Activated T-helper 1 cell treated with anti-CD3 and anti-CD28 coated beads, Interleukin-12 subunit alpha, Interleukin-12 subunit beta, Interleukin-2, Interleukin-4 antibody, amounts not matched to agents 30 ng/mL and 10 ng/mL and 1 ng/mL, durations not matched to agents 14 hours and 24 hours and 36 hours (primary cell): ENCODE data around the gene UBE3B. TPM values are rescaled to one million over a fixed set of nuclear protein-coding genes. Genes with fewer than 3 reads are reported as not detected.
A peak's percentile ranks its signal among the peaks of the same experiment; 100 is the strongest.
"Not testable (repeated sequence)": the region's sequence is repeated elsewhere in the genome, so short reads cannot be mapped to it uniquely, and the experiment has no call there.

Source experiments
- DNase-seq: peaks from one replicate; pipeline ENCODE4 v3.0.0; 2021; ENCODE audit warnings: low spot score
- H3K27ac Mint-ChIP-seq: one replicate; pipeline ENCODE4 v1.8.0; 2021; ENCODE audit warnings: mild to moderate bottlenecking, mixed read lengths
- H3K27me3 Mint-ChIP-seq: one replicate; pipeline ENCODE4 v1.8.0; 2022; ENCODE audit warnings: mild to moderate bottlenecking, moderate library complexity, mixed read lengths; ENCODE audit not compliant: insufficient read depth
- H3K36me3 Mint-ChIP-seq: one replicate; pipeline ENCODE4 v1.8.0; 2021; ENCODE audit warnings: low read depth, mixed read lengths
- H3K4me1 Mint-ChIP-seq: one replicate; pipeline ENCODE4 v1.8.0; 2021; ENCODE audit warnings: low read depth, mixed read lengths
- H3K4me3 Mint-ChIP-seq: one replicate; pipeline ENCODE4 v1.8.0; 2021; ENCODE audit warnings: mild to moderate bottlenecking, moderate library complexity, mixed read lengths
- H3K9me3 Mint-ChIP-seq: one replicate; pipeline ENCODE4 v1.8.0; 2021; ENCODE audit warnings: mixed read lengths
- intact Hi-C: fragments of 100-400 bp; cut with micrococcal nuclease; formaldehyde crosslinking; loops from one replicate; pipeline ENCODE4 v1.15.1; 2024
- total RNA-seq: library from RNA; stranded (reverse); gene quantifications from 2 replicates; pipeline ENCODE4 v1.2.3, GENCODE V29; 2022

Gene UBE3B
- total RNA-seq, 1 donor from 2014 or later = 29.3 TPM

DNA sequence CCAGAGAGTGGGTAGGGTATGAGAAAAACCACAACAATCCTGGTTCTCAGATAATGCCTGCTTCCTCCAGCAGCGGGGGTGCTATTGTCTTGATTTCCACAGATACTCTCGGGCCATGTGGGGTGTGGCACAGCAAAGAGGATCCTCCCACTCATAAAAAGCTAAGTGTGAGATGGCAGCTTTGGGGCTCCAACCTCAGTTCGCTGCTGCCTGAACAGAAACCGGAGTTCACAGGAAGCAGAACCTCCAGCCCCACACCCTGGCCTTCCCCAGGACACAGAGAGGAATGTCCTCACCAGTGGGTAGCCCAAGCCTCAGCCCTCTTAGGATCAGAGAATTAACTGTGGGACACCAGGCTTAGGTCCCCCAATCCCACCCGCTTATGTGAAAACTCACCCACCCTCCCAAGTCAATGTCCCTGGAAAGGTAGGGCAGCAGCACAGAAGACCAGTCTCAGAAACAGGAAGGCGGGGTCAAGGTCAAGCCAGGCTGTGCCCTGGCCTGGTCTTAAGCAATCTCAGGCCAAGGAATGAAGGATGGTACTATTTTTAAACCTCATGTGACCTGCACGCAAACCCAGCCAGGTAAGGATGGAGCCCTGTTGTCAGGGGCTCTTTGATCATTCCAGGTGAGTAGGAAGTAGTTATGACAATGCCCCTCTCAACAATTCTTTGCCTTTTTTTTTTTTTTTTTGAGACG lies 9.3 kb upstream of the UBE3B start:
- H3K36me3 Mint-ChIP-seq = peaks cover 7% of the 10 kb centered on the region
- H3K27me3 Mint-ChIP-seq = no peaks in the 10 kb centered on the region
- no peak for DNase-seq
- H3K4me3 Mint-ChIP-seq = no peak overlapping the region
- peaks cover 30% of the 10 kb centered on the region for H3K4me1 Mint-ChIP-seq
- H3K27ac Mint-ChIP-seq = no peak overlapping the region
- H3K9me3 Mint-ChIP-seq = no peaks in the 10 kb centered on the region
- intact Hi-C loops = no loop called here

- H3K36me3 Mint-ChIP-seq = peaks cover 7% of the 10 kb centered on the region
- H3K4me1 Mint-ChIP-seq = peaks cover 19% of the 10 kb centered on the region
- intact Hi-C loops = no loop called here
- no peak overlapping the region for H3K4me3 Mint-ChIP-seq
- DNase-seq = no peak
- H3K9me3 Mint-ChIP-seq = no peaks in the 10 kb centered on the region
- H3K27ac Mint-ChIP-seq = no peak overlapping the region
- no peaks in the 10 kb centered on the region for H3K27me3 Mint-ChIP-seq
These were observed 7.9 kb upstream of the UBE3B start for GRCh38 chr12:109469517-109469916.

DNA sequence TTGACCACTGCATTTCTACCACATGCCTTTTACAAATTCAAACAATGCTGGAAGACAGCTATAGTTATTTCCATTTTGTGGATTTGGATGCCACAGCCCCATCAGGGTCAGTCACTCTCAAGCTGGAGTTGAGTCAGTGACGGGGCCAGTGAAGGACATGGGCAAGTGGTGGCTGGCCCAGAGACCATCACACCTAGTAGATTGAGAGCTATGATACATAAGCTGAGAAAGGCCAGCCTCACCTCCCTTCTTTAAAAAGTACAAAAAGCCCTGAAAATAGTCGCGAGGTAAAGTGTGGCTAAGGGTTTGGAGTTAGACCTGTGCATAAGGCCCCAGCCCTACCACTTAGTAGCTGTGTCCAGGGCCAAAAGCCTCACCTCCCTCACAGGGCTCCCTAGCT lies 4.4 kb upstream of the UBE3B start:
- peaks cover 9% of the 10 kb centered on the region for H3K36me3 Mint-ChIP-seq
- no peaks in the 10 kb centered on the region for H3K27me3 Mint-ChIP-seq
- no peak for DNase-seq
- intact Hi-C loops = loop anchor here (10.0 kb wide), 1 partner anchor 418 kb away; the partner anchor contains the start of gene USP30
- no peak overlapping the region for H3K27ac Mint-ChIP-seq
- H3K4me3 Mint-ChIP-seq = no peak overlapping the region
- no peaks in the 10 kb centered on the region for H3K9me3 Mint-ChIP-seq
- peaks cover 39% of the 10 kb centered on the region for H3K4me1 Mint-ChIP-seq

DNA sequence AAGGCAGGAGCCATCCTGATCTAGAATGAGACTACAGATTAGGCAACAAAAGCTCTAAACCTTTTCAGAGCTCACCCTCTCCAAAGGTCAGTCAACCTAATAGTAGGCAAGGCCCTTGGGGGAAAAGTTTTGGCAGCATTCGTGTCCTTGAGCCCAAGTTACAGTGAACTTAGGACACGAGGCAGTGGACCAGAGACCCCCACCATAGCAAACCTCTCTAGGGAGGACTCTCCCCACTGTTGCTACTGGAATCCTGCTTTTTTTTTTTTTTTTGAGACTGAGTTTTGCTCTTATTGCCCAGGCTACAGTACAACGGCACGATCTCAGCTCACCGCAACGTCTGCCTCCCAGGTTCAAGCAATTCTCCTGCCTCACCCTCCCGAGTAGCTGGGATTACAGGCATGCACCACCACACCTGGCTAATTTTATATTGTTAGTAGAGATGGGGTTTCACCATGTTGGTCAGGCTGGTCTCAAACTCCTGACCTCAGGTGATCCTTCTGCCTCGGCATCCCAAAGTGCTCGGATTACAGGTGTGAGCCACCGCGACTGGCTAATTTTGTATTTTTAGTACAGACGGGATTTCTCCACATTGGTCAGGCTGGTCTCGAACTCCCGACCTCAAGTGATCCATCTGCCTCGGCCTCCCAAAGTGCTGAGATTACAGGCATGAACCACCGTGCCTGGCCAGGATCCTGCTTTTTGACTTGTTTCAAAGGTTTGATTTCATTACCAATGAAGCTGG lies 3.7 kb upstream of the UBE3B start:
- not testable (repeated sequence) for DNase-seq, H3K27ac Mint-ChIP-seq, H3K4me3 Mint-ChIP-seq, H3K36me3 Mint-ChIP-seq, H3K9me3 Mint-ChIP-seq, H3K27me3 Mint-ChIP-seq
- peaks cover 40% of the 10 kb centered on the region for H3K4me1 Mint-ChIP-seq
- intact Hi-C loops = loop anchor here (10.0 kb wide), 1 partner anchor 419 kb away; the partner anchor contains the start of gene USP30

DNA sequence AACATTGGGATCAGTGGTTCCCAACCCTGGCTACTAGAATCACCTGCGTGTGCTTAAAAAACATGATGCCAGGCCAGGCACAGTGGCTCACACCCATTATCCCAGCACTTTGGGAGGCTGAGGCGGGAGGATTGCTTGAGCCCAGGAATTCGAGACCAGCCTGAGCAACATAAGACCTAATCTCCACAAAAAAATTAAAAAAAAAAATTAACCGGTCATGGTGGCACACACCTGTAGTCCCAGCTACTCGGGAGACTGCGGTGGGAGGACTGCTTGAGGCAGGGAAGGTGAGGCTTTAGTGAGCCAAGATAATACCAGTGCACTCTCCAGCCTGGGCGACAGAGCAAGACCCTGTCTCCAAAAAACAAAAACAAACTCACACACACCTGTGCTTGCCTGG lies 2.3 kb upstream of the UBE3B start:
- Mint-ChIP-seq H3K27ac (no peak overlapping the region), H3K9me3 (no peaks in the 10 kb centered on the region), H3K4me1 (peaks cover 48% of the 10 kb centered on the region), H3K4me3 (peak overlapping the region; percentile 94), H3K27me3 (no peaks in the 10 kb centered on the region), H3K36me3 (peaks cover 2% of the 10 kb centered on the region)
- no peak for DNase-seq
- intact Hi-C loops = loop anchor here (5.0 to 10.0 kb wide), 3 partner anchors 420 to 1788 kb away; partner anchors contain the start of genes PPTC7, PWP1 and USP30

- peaks cover 40% of the 10 kb centered on the region for H3K4me1 Mint-ChIP-seq
- peak overlapping the region; percentile 94 for H3K4me3 Mint-ChIP-seq
- H3K36me3 Mint-ChIP-seq = peaks cover 2% of the 10 kb centered on the region
- H3K27ac Mint-ChIP-seq = peak overlapping the region; percentile 98
- DNase-seq = no peak
- no peaks in the 10 kb centered on the region for H3K27me3 Mint-ChIP-seq
- no peaks in the 10 kb centered on the region for H3K9me3 Mint-ChIP-seq
- intact Hi-C loops = loop anchor here (2.0 to 10.0 kb wide), 5 partner anchors 43 to 1789 kb away; partner anchors contain the start of genes ALKBH2, PPTC7, PWP1 and USP30
These were observed 1.2 kb upstream of the UBE3B start for GRCh38 chr12:109475993-109476806.

GRCh38 chr12:109476807-109477184 lies 638 bp upstream of the UBE3B start:
- Mint-ChIP-seq H3K36me3 (peaks cover 2% of the 10 kb centered on the region), H3K4me3 (peak overlapping the region; percentile 94), H3K4me1 (peaks cover 40% of the 10 kb centered on the region), H3K27me3 (no peaks in the 10 kb centered on the region), H3K9me3 (no peaks in the 10 kb centered on the region), H3K27ac (peak overlapping the region; percentile 98)
- intact Hi-C loops = loop anchor here (1.0 to 10.0 kb wide), 9 partner anchors 44 to 1789 kb away; partner anchors contain the start of genes ALKBH2, FAM222A, GLTP and MMAB
- DNase-seq = no peak

DNA sequence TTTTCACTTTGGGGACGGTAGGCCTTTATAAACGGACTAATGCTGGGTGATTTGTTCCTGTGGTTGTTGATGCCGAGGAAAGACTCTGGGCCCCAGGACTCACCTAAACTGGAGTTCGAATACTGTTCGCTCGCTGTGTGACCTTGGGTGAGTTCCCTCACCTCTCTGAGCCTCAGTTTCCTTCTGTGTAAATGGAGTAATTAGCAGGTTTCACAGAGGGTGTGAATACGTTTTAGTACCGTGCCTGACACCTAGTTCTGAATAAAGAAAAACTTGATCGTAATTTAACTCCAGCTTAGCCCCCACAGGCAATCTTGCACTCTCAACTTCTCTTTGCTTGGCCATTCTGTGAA lies 505 bp downstream of the UBE3B start:
- Mint-ChIP-seq H3K9me3 (no peaks in the 10 kb centered on the region), H3K4me1 (peaks cover 40% of the 10 kb centered on the region), H3K4me3 (peak overlapping the region; percentile 94), H3K27ac (peak overlapping the region; percentile 98), H3K27me3 (no peaks in the 10 kb centered on the region), H3K36me3 (peaks cover 2% of the 10 kb centered on the region)
- intact Hi-C loops = loop anchor here (1.0 to 10.0 kb wide), 9 partner anchors 45 to 1791 kb away; partner anchors contain the start of genes ALKBH2, FAM222A, GLTP and MMAB
- DNase-seq = no peak

DNA sequence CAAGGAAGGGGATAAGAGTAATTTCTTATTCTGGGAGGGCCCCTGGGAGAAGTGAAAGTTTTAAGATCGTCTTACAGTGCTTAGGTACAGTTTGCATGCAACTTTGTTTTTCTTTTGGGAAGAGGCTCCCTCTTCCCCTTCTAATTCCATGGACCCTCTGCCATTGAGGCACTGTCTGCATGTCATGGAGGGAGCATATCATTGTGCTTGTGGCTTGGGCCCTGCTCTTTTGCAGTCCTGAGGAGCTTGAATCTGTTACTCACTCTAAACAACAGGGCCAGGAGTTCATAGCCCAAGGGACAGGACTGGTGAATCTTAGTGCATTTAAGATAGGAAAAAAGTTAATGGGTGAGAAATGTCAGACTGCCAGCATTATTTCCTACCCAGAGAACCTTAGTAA lies 2.3 kb downstream of the UBE3B start:
- H3K27me3 Mint-ChIP-seq = no peaks in the 10 kb centered on the region
- no peak overlapping the region for H3K27ac Mint-ChIP-seq
- intact Hi-C loops = loop anchor here (5.0 to 10.0 kb wide), 3 partner anchors 425 to 1792 kb away; partner anchors contain the start of genes PPTC7, PWP1 and USP30
- no peak overlapping the region for H3K4me3 Mint-ChIP-seq
- peaks cover 7% of the 10 kb centered on the region for H3K36me3 Mint-ChIP-seq
- DNase-seq = no peak
- H3K4me1 Mint-ChIP-seq = peaks cover 34% of the 10 kb centered on the region
- no peaks in the 10 kb centered on the region for H3K9me3 Mint-ChIP-seq

DNA sequence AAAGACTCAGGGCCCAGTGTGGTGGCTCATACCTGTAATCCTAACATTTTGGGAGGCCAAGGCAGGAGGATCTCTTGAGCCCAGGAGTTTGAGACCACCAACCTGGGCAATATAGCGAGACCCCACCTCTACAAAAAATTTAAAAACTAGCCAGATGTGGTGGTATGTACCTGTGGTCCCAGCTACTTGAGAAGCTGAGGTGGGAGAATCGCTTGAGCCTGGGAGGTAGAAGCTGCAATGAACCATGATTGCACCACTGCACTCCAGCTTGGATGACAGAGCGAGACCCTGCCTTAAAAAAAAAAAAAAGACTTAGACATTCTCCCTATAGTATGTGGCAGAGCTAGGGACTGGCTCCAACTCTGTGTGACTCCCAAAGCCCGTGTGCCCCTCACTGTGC lies 2.9 kb downstream of the UBE3B start:
- intact Hi-C loops = no loop called here
- DNase-seq = no peak
- Mint-ChIP-seq H3K4me1 (peaks cover 32% of the 10 kb centered on the region), H3K4me3 (no peak overlapping the region), H3K27me3 (no peaks in the 10 kb centered on the region), H3K36me3 (peaks cover 11% of the 10 kb centered on the region), H3K9me3 (no peaks in the 10 kb centered on the region), H3K27ac (no peak overlapping the region)

DNA sequence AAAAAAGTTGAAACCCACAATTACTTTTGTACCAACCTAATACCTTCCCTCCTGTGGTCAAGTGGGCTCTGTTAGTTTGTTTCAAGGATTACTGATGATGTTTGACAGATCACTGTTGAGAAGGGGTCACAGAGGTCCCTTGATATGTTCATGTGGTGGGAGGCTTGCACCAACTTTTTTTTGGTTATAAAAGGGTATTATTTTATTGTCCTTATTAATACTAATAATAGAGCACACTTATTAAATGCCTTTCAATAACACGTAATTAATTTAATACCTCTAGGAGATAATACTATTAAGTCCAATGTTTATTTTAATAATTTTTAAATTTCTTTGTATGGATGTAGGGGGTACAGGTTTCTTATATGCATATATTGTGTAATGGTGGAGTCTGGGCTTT lies 4.4 kb downstream of the UBE3B start:
- intact Hi-C loops = no loop called here
- Mint-ChIP-seq H3K4me3 (no peak overlapping the region), H3K9me3 (no peaks in the 10 kb centered on the region), H3K4me1 (peaks cover 17% of the 10 kb centered on the region), H3K36me3 (peaks cover 11% of the 10 kb centered on the region), H3K27me3 (no peaks in the 10 kb centered on the region), H3K27ac (no peak overlapping the region)
- no peak for DNase-seq

GRCh38 chr12:109482491-109482890 lies 5.1 kb downstream of the UBE3B start:
- Mint-ChIP-seq H3K36me3 (peaks cover 14% of the 10 kb centered on the region), H3K4me3 (no peak overlapping the region)
- intact Hi-C loops = no loop called here

More at GRCh38 chr12:109482491-109482890, 5.1 kb downstream of the UBE3B start:
- Mint-ChIP-seq H3K4me1 (peaks cover 14% of the 10 kb centered on the region), H3K27ac (no peak overlapping the region), H3K9me3 (no peaks in the 10 kb centered on the region), H3K27me3 (no peaks in the 10 kb centered on the region)
- DNase-seq = no peak
